Measurements from ENCODE around the gene BRD8.
"Not testable (repeated sequence)": the region's sequence is repeated elsewhere in the genome, so short reads cannot be mapped to it uniquely, and the experiment has no call there.

Gene BRD8

GRCh38 chr5:138178516-138179276 is at the start of gene BRD8, which contains the start of gene KIF20A:
Gene BRD8 (minus strand): TSS chr5:138178630. CDS start chr5:138178614, 16 bp downstream.
Gene KIF20A (plus strand): TSS chr5:138179112. CDS start chr5:138179681, 569 bp downstream.
- DNase-seq = peak; percentile 93

- DNase-seq = no peak
These were observed 48.5 kb upstream of the BRD8 start for GRCh38 chr5:138226910-138227309.

GRCh38 chr5:138224712-138225111 is 46.3 kb upstream of the BRD8 start:
- DNase-seq = no peak

GRCh38 chr5:138223532-138223931 is 45.1 kb upstream of the BRD8 start:
- DNase-seq = no peak

- no peak for DNase-seq
These were observed 38.4 kb upstream of the BRD8 start for GRCh38 chr5:138216799-138217198.

- peak; percentile 88 for DNase-seq
These were observed 35.0 kb upstream of the BRD8 start, which contains the start of gene CDC23 for GRCh38 chr5:138213161-138214029. Gene CDC23 (minus strand): TSS chr5:138213323. CDS start chr5:138213312, 11 bp downstream.

GRCh38 chr5:138212828-138213160 is 34.4 kb upstream of the BRD8 start:
- DNase-seq = no peak

- no peak for DNase-seq
These were observed 32.6 kb upstream of the BRD8 start for GRCh38 chr5:138210985-138211384.

GRCh38 chr5:138193859-138194258 is 15.4 kb upstream of the BRD8 start:
- not testable (repeated sequence) for DNase-seq

GRCh38 chr5:138192826-138193225 is 14.4 kb upstream of the BRD8 start:
- DNase-seq = no peak

- no peak for DNase-seq
These were observed 10.2 kb upstream of the BRD8 start for GRCh38 chr5:138188626-138189025.

- no peak for DNase-seq
These were observed 7.6 kb upstream of the BRD8 start for GRCh38 chr5:138186002-138186447.

GRCh38 chr5:138182808-138183207 is 4.4 kb upstream of the BRD8 start:
- DNase-seq = no peak

- no peak for DNase-seq
These were observed 2.4 kb upstream of the BRD8 start for GRCh38 chr5:138180841-138181240.

- DNase-seq = no peak
These were observed 1.9 kb upstream of the BRD8 start for GRCh38 chr5:138180183-138180782.

- no peak for DNase-seq
These were observed 937 bp upstream of the BRD8 start for GRCh38 chr5:138179277-138179857.

GRCh38 chr5:138177941-138178515 is 402 bp downstream of the BRD8 start:
- no peak for DNase-seq

GRCh38 chr5:138170299-138170698 is 8.1 kb downstream of the BRD8 start:
- DNase-seq = no peak

- DNase-seq = no peak
These were observed 9.3 kb downstream of the BRD8 start for GRCh38 chr5:138169124-138169523.

- DNase-seq = no peak
These were observed 14.7 kb downstream of the BRD8 start for GRCh38 chr5:138163721-138164120.

- DNase-seq = no peak
These were observed 17.7 kb downstream of the BRD8 start for GRCh38 chr5:138160706-138161105.

- no peak for DNase-seq
These were observed 18.8 kb downstream of the BRD8 start for GRCh38 chr5:138159666-138160065.

- no peak for DNase-seq
These were observed 20.8 kb downstream of the BRD8 start for GRCh38 chr5:138157626-138158025.

All from NK-92 treated with Interleukin-12 subunit alpha and Interleukin-12 subunit beta, amount 100 ng/mL, for 24 hours (cell line).